HepG2 (cell line): ENCODE data around the gene LMNA. TPM values are rescaled to one million over a fixed set of nuclear protein-coding genes. Genes with fewer than 3 reads are reported as not detected.

Source experiments
- ARNT2 ChIP-seq: sonication (generic); formaldehyde crosslinking; IDR thresholded peaks from 2 replicates; pipeline ENCODE4 v1.8.0; 2022; ENCODE audit warnings: mild to moderate bottlenecking, low read depth, missing genetic modification reagents, moderate library complexity
- HCFC1 ChIP-seq: fragments of 150-350 bp; IDR thresholded peaks from 2 replicates; pipeline ENCODE4 v1.6.1; 2014; ENCODE audit warnings: low read depth, low read length
- IKZF1 ChIP-seq: fragments of 450-650 bp; IDR thresholded peaks from 2 replicates; pipeline ENCODE4 v1.7.1; 2016
- LCORL ChIP-seq, 2 experiments: fragments of 450-650 bp in 1 of 2; sonication (generic) in 1 of 2; formaldehyde crosslinking in 1 of 2; IDR thresholded peaks; 2 replicates each; pipeline versions ENCODE4 v1.5.0 to v1.6.1; 2017 to 2020; ENCODE audit warnings: antibody characterized with exemption in 1 of 2, missing genetic modification reagents in 1 of 2
- NFYB ChIP-seq: sonication (generic); formaldehyde crosslinking; IDR thresholded peaks from 2 replicates; pipeline ENCODE4 v1.4.0; 2020; ENCODE audit warnings: missing genetic modification reagents
- SALL1 ChIP-seq: sonication (generic); formaldehyde crosslinking; IDR thresholded peaks from 2 replicates; pipeline ENCODE4 v1.8.0; 2022; ENCODE audit warnings: mild to moderate bottlenecking, missing genetic modification reagents
- SOX6 ChIP-seq, 2 experiments: fragments of 450-650 bp in 1 of 2; sonication (generic) in 1 of 2; formaldehyde crosslinking in 1 of 2; IDR thresholded peaks; 2 replicates each; pipeline versions ENCODE4 v1.4.0 to v1.6.1; 2017 to 2020; ENCODE audit warnings: antibody characterized with exemption in 1 of 2, mild to moderate bottlenecking in 1 of 2, missing genetic modification reagents in 1 of 2
- TBX2 ChIP-seq: sonication (generic); formaldehyde crosslinking; IDR thresholded peaks from 2 replicates; pipeline ENCODE4 v1.5.0; 2020; ENCODE audit warnings: missing genetic modification reagents, mild to moderate bottlenecking, borderline replicate concordance
- YEATS4 ChIP-seq: sonication (generic); formaldehyde crosslinking; IDR thresholded peaks from 2 replicates; pipeline ENCODE4 v1.4.0; 2020; ENCODE audit warnings: missing genetic modification reagents, borderline replicate concordance
- ZBTB21 ChIP-seq: sonication (generic); formaldehyde crosslinking; IDR thresholded peaks from 2 replicates; pipeline ENCODE4 v1.4.0; 2020; ENCODE audit warnings: missing genetic modification reagents
- ZFX ChIP-seq: sonication (generic); formaldehyde crosslinking; IDR thresholded peaks from 2 replicates; pipeline ENCODE4 v1.4.0; 2020; ENCODE audit warnings: mild to moderate bottlenecking, low read depth, missing genetic modification reagents, moderate library complexity
- ZNF274 ChIP-seq: sonication (generic); formaldehyde crosslinking; IDR thresholded peaks from 2 replicates; pipeline ENCODE4 v1.5.1; 2020; ENCODE audit warnings: mild to moderate bottlenecking, missing genetic modification reagents
- ZNF333 ChIP-seq: sonication (generic); formaldehyde crosslinking; IDR thresholded peaks from 2 replicates; pipeline ENCODE4 v1.4.0; 2020; ENCODE audit warnings: mild to moderate bottlenecking, missing genetic modification reagents, borderline replicate concordance
- ZNF34 ChIP-seq: sonication (generic); formaldehyde crosslinking; IDR thresholded peaks from 2 replicates; pipeline ENCODE4 v1.4.0; 2020; ENCODE audit warnings: mild to moderate bottlenecking, missing genetic modification reagents, borderline replicate concordance
- ZNF44 ChIP-seq: sonication (generic); formaldehyde crosslinking; IDR thresholded peaks from 2 replicates; pipeline ENCODE4 v1.5.1; 2020; ENCODE audit warnings: mild to moderate bottlenecking, missing genetic modification reagents
- ZNF609 ChIP-seq: sonication (generic); formaldehyde crosslinking; IDR thresholded peaks from 2 replicates; pipeline ENCODE4 v1.4.0; 2020; ENCODE audit warnings: mild to moderate bottlenecking, missing genetic modification reagents, borderline replicate concordance
- polyA plus RNA-seq, 8 experiments: library from polyadenylated mRNA; depleted of rRNA in 3 of 8; stranded (reverse) in 7 of 8; unstranded in 1 of 8; fragments of >200 nt; fragmentation: Illumina TruSeq in 4 of 8; extraction: Trizol in 4 of 8; gene quantifications; 2 replicates each; pipeline versions ENCODE4 v1.2.1 to v1.2.3, GENCODE V29; 2011 to 2016; ENCODE audit warnings: low read depth in 4 of 8, missing spikeins in 1 of 8, mixed read lengths in 1 of 8; ENCODE audit not compliant: insufficient read depth in 1 of 8
- total RNA-seq, 5 experiments: library from RNA; depleted of rRNA; stranded (reverse); fragments of >200 nt; fragmentation: Illumina TruSeq; extraction: Trizol; gene quantifications; 2 replicates each; pipeline ENCODE4 v1.2.3, GENCODE V29; 2016; ENCODE audit warnings: low read depth in 1 of 5
- TF ChIP-seq, protein P1 (sequence below): IDR thresholded peaks from 2 replicates; pipeline ENCODE4 v1.6.1; 2018; ENCODE audit warnings: missing genetic modification reagents, mild to moderate bottlenecking, missing compliant biosample characterization
- TF ChIP-seq, protein P2 (sequence below): sonication (generic); formaldehyde crosslinking; IDR thresholded peaks from 2 replicates; pipeline ENCODE4 v1.4.0; 2020; ENCODE audit warnings: low read depth, mild to moderate bottlenecking, missing genetic modification reagents
- TF ChIP-seq, protein P3 (sequence below): sonication (generic); formaldehyde crosslinking; conservative IDR thresholded peaks from 2 replicates; pipeline ENCODE4 v1.8.0; 2022; ENCODE audit warnings: missing genetic modification reagents

Gene LMNA
- total and polyA plus RNA-seq, 2 of the 13 experiments (the other 11 are each of a cell fraction or from before 2014, with no cell fraction given): 107 to 225 TPM

DNA sequence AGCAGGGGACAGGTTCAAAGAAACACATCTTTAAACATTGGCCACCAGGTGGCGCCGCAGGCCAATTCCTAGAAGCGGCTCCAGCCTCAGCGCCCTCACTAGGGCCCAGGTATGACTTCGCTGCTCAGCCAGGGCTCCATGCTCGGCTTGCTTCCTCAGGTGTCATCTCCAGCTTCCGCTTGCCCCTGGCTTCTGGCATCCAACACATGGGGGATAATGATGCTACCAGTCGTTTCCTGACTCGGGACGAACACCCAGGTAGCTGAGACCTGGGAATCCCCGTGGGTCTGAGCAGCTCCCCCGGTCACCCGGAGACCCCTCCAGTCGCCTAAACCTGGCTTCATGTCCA lies 23.7 kb upstream of the LMNA start (continued):
- TF ChIP-seq ZNF609 (CRISPR knock-in tag) (no peak), ZNF333 (no peak), ARNT2 (CRISPR knock-in tag) (no peak), TBX2 (CRISPR knock-in tag) (no peak), IKZF1 (no peak), ZNF44 (CRISPR knock-in tag) (no peak), LCORL (IDR thresholded peaks at IDR 0.05) (no peak), LCORL (CRISPR knock-in tag; IDR thresholded peaks at IDR 0.05) (no peak), SALL1 (peak; percentile 38; the same call in 1 of the 2 replicates), ZNF34 (CRISPR knock-in tag) (no peak), NFYB (CRISPR knock-in tag) (no peak), ZBTB21 (CRISPR knock-in tag) (no peak), YEATS4 (CRISPR knock-in tag) (no peak), HCFC1 (no peak), ZNF274 (no peak), SOX6 (IDR thresholded peaks at IDR 0.05) (no peak), SOX6 (CRISPR knock-in tag; IDR thresholded peaks at IDR 0.05) (0 out of 2 replicates have a peak, but pooled peaks have one; percentile 20), ZFX (CRISPR knock-in tag) (peak; percentile 30; the same call in 1 of the 2 replicates)
- TF ChIP-seq, protein P1, sequence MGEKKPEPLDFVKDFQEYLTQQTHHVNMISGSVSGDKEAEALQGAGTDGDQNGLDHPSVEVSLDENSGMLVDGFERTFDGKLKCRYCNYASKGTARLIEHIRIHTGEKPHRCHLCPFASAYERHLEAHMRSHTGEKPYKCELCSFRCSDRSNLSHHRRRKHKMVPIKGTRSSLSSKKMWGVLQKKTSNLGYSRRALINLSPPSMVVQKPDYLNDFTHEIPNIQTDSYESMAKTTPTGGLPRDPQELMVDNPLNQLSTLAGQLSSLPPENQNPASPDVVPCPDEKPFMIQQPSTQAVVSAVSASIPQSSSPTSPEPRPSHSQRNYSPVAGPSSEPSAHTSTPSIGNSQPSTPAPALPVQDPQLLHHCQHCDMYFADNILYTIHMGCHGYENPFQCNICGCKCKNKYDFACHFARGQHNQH (CRISPR knock-in tag): peak; percentile 35; the same call in 1 of the 2 replicates
- TF ChIP-seq, protein P2, sequence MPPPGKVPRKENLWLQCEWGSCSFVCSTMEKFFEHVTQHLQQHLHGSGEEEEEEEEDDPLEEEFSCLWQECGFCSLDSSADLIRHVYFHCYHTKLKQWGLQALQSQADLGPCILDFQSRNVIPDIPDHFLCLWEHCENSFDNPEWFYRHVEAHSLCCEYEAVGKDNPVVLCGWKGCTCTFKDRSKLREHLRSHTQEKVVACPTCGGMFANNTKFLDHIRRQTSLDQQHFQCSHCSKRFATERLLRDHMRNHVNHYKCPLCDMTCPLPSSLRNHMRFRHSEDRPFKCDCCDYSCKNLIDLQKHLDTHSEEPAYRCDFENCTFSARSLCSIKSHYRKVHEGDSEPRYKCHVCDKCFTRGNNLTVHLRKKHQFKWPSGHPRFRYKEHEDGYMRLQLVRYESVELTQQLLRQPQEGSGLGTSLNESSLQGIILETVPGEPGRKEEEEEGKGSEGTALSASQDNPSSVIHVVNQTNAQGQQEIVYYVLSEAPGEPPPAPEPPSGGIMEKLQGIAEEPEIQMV (CRISPR knock-in tag): no peak
- TF ChIP-seq, protein P3, sequence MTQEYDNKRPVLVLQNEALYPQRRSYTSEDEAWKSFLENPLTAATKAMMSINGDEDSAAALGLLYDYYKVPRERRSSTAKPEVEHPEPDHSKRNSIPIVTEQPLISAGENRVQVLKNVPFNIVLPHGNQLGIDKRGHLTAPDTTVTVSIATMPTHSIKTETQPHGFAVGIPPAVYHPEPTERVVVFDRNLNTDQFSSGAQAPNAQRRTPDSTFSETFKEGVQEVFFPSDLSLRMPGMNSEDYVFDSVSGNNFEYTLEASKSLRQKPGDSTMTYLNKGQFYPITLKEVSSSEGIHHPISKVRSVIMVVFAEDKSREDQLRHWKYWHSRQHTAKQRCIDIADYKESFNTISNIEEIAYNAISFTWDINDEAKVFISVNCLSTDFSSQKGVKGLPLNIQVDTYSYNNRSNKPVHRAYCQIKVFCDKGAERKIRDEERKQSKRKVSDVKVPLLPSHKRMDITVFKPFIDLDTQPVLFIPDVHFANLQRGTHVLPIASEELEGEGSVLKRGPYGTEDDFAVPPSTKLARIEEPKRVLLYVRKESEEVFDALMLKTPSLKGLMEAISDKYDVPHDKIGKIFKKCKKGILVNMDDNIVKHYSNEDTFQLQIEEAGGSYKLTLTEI (CRISPR knock-in tag): no peak
